ENCODE measurements around the gene FOXI2. TPM values are rescaled to one million over a fixed set of nuclear protein-coding genes. Genes with fewer than 3 reads are reported as not detected.

Gene FOXI2
- total RNA-seq = not detected
- long read RNA-seq = 0 reads

- no peak for ATAC-seq
- intact Hi-C loops (cut with DNase I, micrococcal nuclease) = no loop called here
These were observed at the start of gene FOXI2 for GRCh38 chr10:127736915-127737562. TSS of gene FOXI2 (plus strand) at chr10:127737185. CDS start at chr10:127737274, 89 bp downstream.

GRCh38 chr10:127687548-127687947 is 49.4 kb upstream of the FOXI2 start:
- intact Hi-C loops (cut with DNase I, micrococcal nuclease) = no loop called here
- no peak for ATAC-seq
- no peak for DNase-seq

More at GRCh38 chr10:127736915-127737562, at the start of gene FOXI2:
- DNase-seq = no peak

GRCh38 chr10:127690176-127690835 is 46.7 kb upstream of the FOXI2 start:
- DNase-seq (no peak), ATAC-seq (no peak)
- intact Hi-C loops (cut with DNase I, micrococcal nuclease) = no loop called here

- intact Hi-C loops (cut with DNase I, micrococcal nuclease) = no loop called here
- DNase-seq (peak in 1 of 2 donors; percentile 58), ATAC-seq (peak; percentile 40)
These were observed 42.3 kb upstream of the FOXI2 start for GRCh38 chr10:127694580-127695193.

GRCh38 chr10:127695431-127695830 is 41.6 kb upstream of the FOXI2 start:
- intact Hi-C loops (cut with DNase I, micrococcal nuclease) = no loop called here
- no peak for ATAC-seq
- DNase-seq = no peak

GRCh38 chr10:127698886-127699285 is 38.1 kb upstream of the FOXI2 start:
- intact Hi-C loops (cut with DNase I, micrococcal nuclease) = no loop called here
- DNase-seq (no peak), ATAC-seq (no peak)

GRCh38 chr10:127699311-127699710 is 37.7 kb upstream of the FOXI2 start:
- no peak for ATAC-seq
- DNase-seq = no peak
- intact Hi-C loops (cut with DNase I, micrococcal nuclease) = no loop called here

GRCh38 chr10:127702271-127702670 is 34.7 kb upstream of the FOXI2 start:
- ATAC-seq (no peak), DNase-seq (no peak)
- intact Hi-C loops (cut with DNase I, micrococcal nuclease) = no loop called here

GRCh38 chr10:127715249-127715648 is 21.7 kb upstream of the FOXI2 start:
- no peak for ATAC-seq
- intact Hi-C loops (cut with DNase I, micrococcal nuclease) = loop anchor here in 1 of 2 donors (10.0 kb wide), 1 partner anchor 130 kb away; no protein-coding TSS in a partner anchor
- no peak for DNase-seq

GRCh38 chr10:127715782-127716378 is 21.1 kb upstream of the FOXI2 start:
- DNase-seq = no peak
- no peak for ATAC-seq
- intact Hi-C loops (cut with DNase I, micrococcal nuclease) = loop anchor here in 1 of 2 donors (10.0 kb wide), 1 partner anchor 129 kb away; no protein-coding TSS in a partner anchor

- ATAC-seq (no peak), DNase-seq (no peak)
- intact Hi-C loops (cut with DNase I, micrococcal nuclease) = no loop called here
These were observed 16.8 kb upstream of the FOXI2 start for GRCh38 chr10:127720142-127720541.

GRCh38 chr10:127720903-127721302 is 16.1 kb upstream of the FOXI2 start:
- DNase-seq = no peak
- intact Hi-C loops (cut with DNase I, micrococcal nuclease) = no loop called here
- no peak for ATAC-seq

- ATAC-seq (no peak), DNase-seq (no peak)
- intact Hi-C loops (cut with DNase I, micrococcal nuclease) = no loop called here
These were observed 2.2 kb upstream of the FOXI2 start for GRCh38 chr10:127734753-127735152.

GRCh38 chr10:127735156-127735555 is 1.8 kb upstream of the FOXI2 start:
- ATAC-seq (no peak), DNase-seq (no peak)
- intact Hi-C loops (cut with DNase I, micrococcal nuclease) = no loop called here

- ATAC-seq (no peak), DNase-seq (no peak)
- intact Hi-C loops (cut with DNase I, micrococcal nuclease) = no loop called here
These were observed 1.2 kb upstream of the FOXI2 start for GRCh38 chr10:127735723-127736221.

- DNase-seq = no peak
- ATAC-seq = no peak
- intact Hi-C loops (cut with DNase I, micrococcal nuclease) = no loop called here
These were observed 617 bp upstream of the FOXI2 start for GRCh38 chr10:127736222-127736914.

GRCh38 chr10:127737563-127738511 is 852 bp downstream of the FOXI2 start:
- ATAC-seq = no peak

More at GRCh38 chr10:127737563-127738511, 852 bp downstream of the FOXI2 start:
- intact Hi-C loops (cut with DNase I, micrococcal nuclease) = no loop called here
- DNase-seq = no peak

Data from left colon (tissue), 2 donors.